WERI-Rb-1 (cell line): ENCODE measurements around the gene KDM6A.

ENCODE experiments used
- DNase-seq: peaks from one replicate; pipeline ENCODE4 v3.0.0-alpha.2; 2020
- H3K27ac ChIP-seq: fragments of 250-450 bp; sonication (Bioruptor Pico); 2 replicates; pipeline ENCODE4 v1.5.1; 2020; ENCODE audit warnings: mild to moderate bottlenecking, moderate library complexity
- H3K27me3 ChIP-seq: fragments of 250-450 bp; sonication (Bioruptor Pico); 2 replicates; pipeline ENCODE4 v1.5.1; 2021; ENCODE audit warnings: mild to moderate bottlenecking, low read depth, moderate library complexity; ENCODE audit not compliant: insufficient read depth, severe bottlenecking
- H3K36me3 ChIP-seq: fragments of 250-450 bp; sonication (Bioruptor Pico); 2 replicates; pipeline ENCODE4 v1.5.1; 2020; ENCODE audit warnings: mild to moderate bottlenecking, moderate library complexity
- H3K4me3 ChIP-seq: 2 replicates; pipeline ENCODE4 v1.5.1; 2011; ENCODE audit warnings: low read depth, mild to moderate bottlenecking, control low read depth, low read length
- H3K9me3 ChIP-seq: fragments of 250-450 bp; sonication (Bioruptor Pico); 2 replicates; pipeline ENCODE4 v1.5.1; 2021; ENCODE audit warnings: mild to moderate bottlenecking, moderate library complexity; ENCODE audit not compliant: severe bottlenecking
- CTCF ChIP-seq: IDR thresholded peaks from 2 replicates; pipeline ENCODE4 v1.5.1; 2011; ENCODE audit warnings: low read depth, mild to moderate bottlenecking, control low read depth, inconsistent platforms, low read length

Gene KDM6A

GRCh38 chrX:45150821-45151220 is 277.8 kb downstream of the KDM6A start:
- Histone ChIP-seq H3K36me3 (no peaks in the 10 kb centered on the region), H3K27me3 (peaks cover 15% of the 10 kb centered on the region), H3K27ac (no peak overlapping the region), H3K9me3 (no peaks in the 10 kb centered on the region), H3K4me3 (no peak overlapping the region)
- DNase-seq: no peak
- TF ChIP-seq CTCF: no peak

GRCh38 chrX:45154033-45154360 is 281.0 kb downstream of the KDM6A start:
- Histone ChIP-seq H3K36me3 (no peaks in the 10 kb centered on the region), H3K9me3 (no peaks in the 10 kb centered on the region), H3K4me3 (no peak overlapping the region), H3K27me3 (peaks cover 22% of the 10 kb centered on the region), H3K27ac (no peak overlapping the region)
- DNase-seq: no peak
- no peak for TF ChIP-seq CTCF

- DNase-seq: no peak
- H3K36me3 ChIP-seq: no peaks in the 10 kb centered on the region
- TF ChIP-seq CTCF: no peak
These were observed 281.5 kb downstream of the KDM6A start for GRCh38 chrX:45154462-45154861.

GRCh38 chrX:45157647-45158046 is 284.7 kb downstream of the KDM6A start:
- Histone ChIP-seq H3K27me3 (peaks cover 16% of the 10 kb centered on the region), H3K4me3 (no peak overlapping the region), H3K36me3 (no peaks in the 10 kb centered on the region), H3K9me3 (no peaks in the 10 kb centered on the region), H3K27ac (no peak overlapping the region)
- no peak for DNase-seq
- TF ChIP-seq CTCF: no peak

More at GRCh38 chrX:45154462-45154861, 281.5 kb downstream of the KDM6A start:
- H3K27ac ChIP-seq: no peak overlapping the region
- no peak overlapping the region for H3K4me3 ChIP-seq
- peaks cover 22% of the 10 kb centered on the region for H3K27me3 ChIP-seq
- H3K9me3 ChIP-seq: no peaks in the 10 kb centered on the region
